ENCODE results near the gene CH25H. TPM values are rescaled to one million over a fixed set of nuclear protein-coding genes. Genes with fewer than 3 reads are reported as not detected.

Gene CH25H
- total RNA-seq, 1 donor from 2014 or later = not detected

DNA sequence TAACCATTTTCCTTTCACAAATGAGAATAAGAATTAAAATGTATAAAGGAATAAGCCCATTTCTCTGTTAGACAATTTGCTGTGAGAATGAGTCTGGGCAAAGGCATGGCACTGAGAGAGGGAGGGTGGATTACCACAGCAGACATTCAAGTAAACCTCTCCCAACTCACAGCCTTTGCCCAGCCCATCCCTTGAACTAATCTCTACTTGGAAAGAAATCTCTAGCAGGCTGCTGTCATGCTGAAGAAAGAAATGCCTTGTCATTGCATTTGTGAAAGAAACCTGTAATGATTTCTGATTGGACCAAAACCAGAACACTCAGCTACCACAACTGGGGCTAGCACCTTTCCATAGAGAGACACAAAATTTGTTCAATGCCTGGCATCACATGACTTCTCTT is 39.2 kb downstream of the CH25H start:
- Mint-ChIP-seq H3K27ac (ENCODE audit: unreplicated experiment) (no peak overlapping the region), H3K36me3 (ENCODE audit: unreplicated experiment) (no peaks in the 10 kb centered on the region), H3K9me3 (ENCODE audit: unreplicated experiment) (no peaks in the 10 kb centered on the region), H3K4me3 (ENCODE audit: unreplicated experiment) (no peak overlapping the region), H3K4me1 (ENCODE audit: unreplicated experiment) (peaks cover 4% of the 10 kb centered on the region), H3K27me3 (ENCODE audit: unreplicated experiment) (peaks cover 62% of the 10 kb centered on the region)
- TF ChIP-seq, protein P1, sequence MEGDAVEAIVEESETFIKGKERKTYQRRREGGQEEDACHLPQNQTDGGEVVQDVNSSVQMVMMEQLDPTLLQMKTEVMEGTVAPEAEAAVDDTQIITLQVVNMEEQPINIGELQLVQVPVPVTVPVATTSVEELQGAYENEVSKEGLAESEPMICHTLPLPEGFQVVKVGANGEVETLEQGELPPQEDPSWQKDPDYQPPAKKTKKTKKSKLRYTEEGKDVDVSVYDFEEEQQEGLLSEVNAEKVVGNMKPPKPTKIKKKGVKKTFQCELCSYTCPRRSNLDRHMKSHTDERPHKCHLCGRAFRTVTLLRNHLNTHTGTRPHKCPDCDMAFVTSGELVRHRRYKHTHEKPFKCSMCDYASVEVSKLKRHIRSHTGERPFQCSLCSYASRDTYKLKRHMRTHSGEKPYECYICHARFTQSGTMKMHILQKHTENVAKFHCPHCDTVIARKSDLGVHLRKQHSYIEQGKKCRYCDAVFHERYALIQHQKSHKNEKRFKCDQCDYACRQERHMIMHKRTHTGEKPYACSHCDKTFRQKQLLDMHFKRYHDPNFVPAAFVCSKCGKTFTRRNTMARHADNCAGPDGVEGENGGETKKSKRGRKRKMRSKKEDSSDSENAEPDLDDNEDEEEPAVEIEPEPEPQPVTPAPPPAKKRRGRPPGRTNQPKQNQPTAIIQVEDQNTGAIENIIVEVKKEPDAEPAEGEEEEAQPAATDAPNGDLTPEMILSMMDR (IDR thresholded peaks at IDR 0.05) = no peak
- DNase-seq (ENCODE audit: extremely low spot score, unreplicated experiment) = no peak

DNA sequence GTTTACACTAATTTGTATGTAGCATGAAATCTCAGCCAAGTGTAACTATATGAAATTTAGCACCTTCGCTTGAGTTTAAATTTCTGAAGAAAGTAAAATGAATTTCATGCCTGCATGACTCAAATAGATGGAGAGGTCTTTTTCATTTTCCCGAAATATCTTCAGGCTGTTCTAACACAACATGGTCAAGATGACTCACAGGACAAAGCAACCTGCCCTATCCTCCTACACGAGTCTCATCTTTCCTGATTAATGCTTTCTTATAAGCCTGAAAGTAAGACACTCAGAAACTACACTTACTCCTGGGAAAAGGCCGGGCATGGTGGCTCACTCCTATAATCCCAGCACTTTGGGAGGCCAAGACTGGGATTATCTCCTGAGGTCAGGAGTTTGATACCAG is 41.2 kb downstream of the CH25H start:
- Mint-ChIP-seq H3K4me1 (ENCODE audit: unreplicated experiment) (no peaks in the 10 kb centered on the region), H3K4me3 (ENCODE audit: unreplicated experiment) (no peak overlapping the region), H3K27ac (ENCODE audit: unreplicated experiment) (no peak overlapping the region), H3K9me3 (ENCODE audit: unreplicated experiment) (no peaks in the 10 kb centered on the region), H3K27me3 (ENCODE audit: unreplicated experiment) (peaks cover 56% of the 10 kb centered on the region), H3K36me3 (ENCODE audit: unreplicated experiment) (no peaks in the 10 kb centered on the region)
- TF ChIP-seq, protein P1 (IDR thresholded peaks at IDR 0.05) = no peak
- no peak for DNase-seq (ENCODE audit: extremely low spot score, unreplicated experiment)

DNA sequence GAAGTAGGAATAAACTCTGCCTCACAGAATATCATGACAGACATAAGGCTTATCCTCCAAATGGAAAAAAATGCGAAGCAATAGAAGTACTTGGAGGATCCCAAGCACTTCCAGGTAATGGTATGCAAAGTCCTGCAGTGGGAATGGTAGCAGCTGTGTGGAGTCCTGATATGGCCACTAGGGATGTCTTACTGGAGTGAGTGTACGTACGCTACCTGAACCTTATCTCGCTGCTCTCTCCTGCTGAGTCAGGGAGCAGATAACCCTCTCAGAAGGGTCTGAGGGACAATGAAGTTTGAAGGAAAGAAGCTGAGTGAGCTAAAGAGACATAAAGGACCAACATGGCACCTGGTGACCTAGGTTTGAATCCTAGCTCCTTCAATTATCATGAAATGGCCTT is 42.2 kb downstream of the CH25H start:
- DNase-seq (ENCODE audit: extremely low spot score, unreplicated experiment) = no peak
- Mint-ChIP-seq H3K27me3 (ENCODE audit: unreplicated experiment) (peaks cover 58% of the 10 kb centered on the region), H3K36me3 (ENCODE audit: unreplicated experiment) (no peaks in the 10 kb centered on the region), H3K27ac (ENCODE audit: unreplicated experiment) (no peak overlapping the region), H3K9me3 (ENCODE audit: unreplicated experiment) (no peaks in the 10 kb centered on the region), H3K4me1 (ENCODE audit: unreplicated experiment) (no peaks in the 10 kb centered on the region), H3K4me3 (ENCODE audit: unreplicated experiment) (no peak overlapping the region)
- TF ChIP-seq, protein P1 (IDR thresholded peaks at IDR 0.05) = no peak

DNA sequence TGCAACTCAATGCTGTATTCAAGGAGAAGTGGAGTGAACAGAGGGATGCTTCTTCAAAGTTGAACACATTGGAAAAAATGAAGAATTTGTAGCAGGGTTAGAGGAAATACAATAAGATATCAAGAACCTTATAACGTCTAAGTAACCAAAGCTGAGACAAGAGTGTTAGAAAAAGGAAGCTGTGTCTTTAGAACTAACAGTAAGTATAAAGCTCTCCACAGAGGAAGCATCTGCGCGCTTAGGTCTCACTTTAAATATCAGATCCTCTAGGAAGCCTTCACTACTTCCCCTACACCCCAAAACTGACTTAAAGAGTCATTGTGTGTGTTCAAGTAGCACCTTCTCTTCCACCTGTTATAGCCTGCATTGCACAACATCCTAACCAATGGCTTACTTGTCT is 43.0 kb downstream of the CH25H start:
- H3K4me3 Mint-ChIP-seq (ENCODE audit: unreplicated experiment) = no peak overlapping the region
- DNase-seq (ENCODE audit: extremely low spot score, unreplicated experiment) = no peak
- peaks cover 59% of the 10 kb centered on the region for H3K27me3 Mint-ChIP-seq (ENCODE audit: unreplicated experiment)
- no peaks in the 10 kb centered on the region for H3K9me3 Mint-ChIP-seq (ENCODE audit: unreplicated experiment)
- no peaks in the 10 kb centered on the region for H3K36me3 Mint-ChIP-seq (ENCODE audit: unreplicated experiment)
- H3K4me1 Mint-ChIP-seq (ENCODE audit: unreplicated experiment) = no peaks in the 10 kb centered on the region
- TF ChIP-seq, protein P1 (IDR thresholded peaks at IDR 0.05) = no peak
- no peak overlapping the region for H3K27ac Mint-ChIP-seq (ENCODE audit: unreplicated experiment)

DNA sequence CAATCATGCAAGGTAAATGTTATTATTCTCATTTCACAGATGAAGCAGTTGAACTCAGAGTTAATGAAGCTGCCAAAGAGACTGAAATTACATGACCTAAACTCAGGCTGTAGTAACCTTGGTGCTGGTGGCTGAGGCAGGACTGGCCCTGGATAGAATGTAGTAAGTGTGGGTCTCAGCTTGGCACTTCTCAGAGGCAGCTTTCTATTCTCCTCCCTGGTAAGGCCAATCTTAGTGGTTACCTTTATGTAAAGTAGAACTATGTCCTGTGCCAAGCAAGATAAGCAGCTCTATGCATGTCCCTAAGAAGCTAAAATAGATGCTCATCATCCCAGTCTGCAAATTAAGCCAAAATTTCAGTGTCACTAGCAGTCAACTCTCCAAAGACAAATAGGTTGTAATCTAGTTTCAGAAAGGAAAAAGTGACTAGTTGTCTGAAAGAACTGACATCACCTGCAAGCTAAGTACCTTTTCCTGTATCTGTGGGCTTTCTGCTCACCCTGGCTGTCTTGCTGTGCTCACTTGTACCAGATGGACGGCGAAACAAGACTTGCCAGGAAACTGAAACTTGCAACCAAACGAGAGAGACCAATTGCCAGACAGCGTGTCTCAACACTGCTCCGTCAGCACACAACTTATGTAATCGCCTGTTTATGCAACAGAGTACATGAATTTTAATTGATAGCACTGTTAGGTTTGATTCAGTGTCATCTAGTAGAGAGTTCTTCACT is 43.7 kb downstream of the CH25H start:
- H3K36me3 Mint-ChIP-seq (ENCODE audit: unreplicated experiment) = no peaks in the 10 kb centered on the region
- TF ChIP-seq, protein P1 (IDR thresholded peaks at IDR 0.05) = no peak
- H3K4me3 Mint-ChIP-seq (ENCODE audit: unreplicated experiment) = no peak overlapping the region
- H3K27me3 Mint-ChIP-seq (ENCODE audit: unreplicated experiment) = peaks cover 60% of the 10 kb centered on the region
- H3K27ac Mint-ChIP-seq (ENCODE audit: unreplicated experiment) = no peak overlapping the region
- DNase-seq (ENCODE audit: extremely low spot score, unreplicated experiment) = no peak
- no peaks in the 10 kb centered on the region for H3K9me3 Mint-ChIP-seq (ENCODE audit: unreplicated experiment)
- no peaks in the 10 kb centered on the region for H3K4me1 Mint-ChIP-seq (ENCODE audit: unreplicated experiment)
